ENCODE data around the gene SSUH2.

Gene SSUH2

GRCh38 chr3:8608791-8609467 is 35.7 kb downstream of the SSUH2 start:
- DNase-seq: no peak

GRCh38 chr3:8608041-8608790 is 36.4 kb downstream of the SSUH2 start:
- no peak for DNase-seq

- peak in 3 of 4 experiments; percentile 10 to 61 (median 41) for DNase-seq
Measured at GRCh38 chr3:8607234-8608040, 37.2 kb downstream of the SSUH2 start.

GRCh38 chr3:8606701-8607231 is 37.8 kb downstream of the SSUH2 start:
- DNase-seq: no peak

- no peak for DNase-seq
Measured at GRCh38 chr3:8604988-8605387, 39.6 kb downstream of the SSUH2 start.

GRCh38 chr3:8604006-8604405 is 40.6 kb downstream of the SSUH2 start:
- no peak for DNase-seq

- DNase-seq: no peak
Measured at GRCh38 chr3:8603115-8603710, 41.4 kb downstream of the SSUH2 start.

GRCh38 chr3:8600457-8600856 is 44.1 kb downstream of the SSUH2 start:
- no peak for DNase-seq

- DNase-seq: no peak
Measured at GRCh38 chr3:8599146-8599545, 45.5 kb downstream of the SSUH2 start.

- DNase-seq: no peak
Measured at GRCh38 chr3:8597219-8597853, 47.3 kb downstream of the SSUH2 start.

- no peak for DNase-seq
Measured at GRCh38 chr3:8596321-8597218, 48.0 kb downstream of the SSUH2 start.

- DNase-seq: no peak
Measured at GRCh38 chr3:8595695-8596115, 48.9 kb downstream of the SSUH2 start.

- DNase-seq: no peak
Measured at GRCh38 chr3:8595252-8595651, 49.3 kb downstream of the SSUH2 start.

- no peak for DNase-seq
Measured at GRCh38 chr3:8593021-8593827, 51.4 kb downstream of the SSUH2 start.

GRCh38 chr3:8589880-8590556 is 54.6 kb downstream of the SSUH2 start:
- DNase-seq: no peak

GRCh38 chr3:8584661-8585060 is 59.9 kb downstream of the SSUH2 start:
- DNase-seq: no peak

- DNase-seq: no peak
Measured at GRCh38 chr3:8581806-8582445, 62.7 kb downstream of the SSUH2 start.

GRCh38 chr3:8581373-8581772 is 63.2 kb downstream of the SSUH2 start:
- DNase-seq: no peak

GRCh38 chr3:8580434-8580833 is 64.2 kb downstream of the SSUH2 start:
- DNase-seq: peak in 3 of 4 experiments; percentile 5 to 47 (median 10)

All from suppressor macrophage (primary cell).